RWPE2 (cell line): Measurements from ENCODE around the gene IL1RAPL1.

Source experiments
- ATAC-seq: fragments of 200-7000 bp; cut with Tn5 transposase; 3 replicates; pipeline ENCODE4 v1.9.1; 2021; ENCODE audit warnings: low read depth
- DNase-seq: peaks from one replicate; pipeline ENCODE4 v3.0.0-alpha.2; 2020; ENCODE audit warnings: low spot score
- H3K27ac ChIP-seq: fragments of 450-650 bp; 2 replicates; pipeline ENCODE4 v1.5.1; 2017; ENCODE audit warnings: mild to moderate bottlenecking; ENCODE audit not compliant: poor library complexity, severe bottlenecking
- H3K27me3 ChIP-seq: fragments of 250-450 bp; sonication (Bioruptor Pico); 2 replicates; pipeline ENCODE4 v1.5.1; 2021; ENCODE audit warnings: mild to moderate bottlenecking, moderate library complexity; ENCODE audit not compliant: insufficient read depth, poor library complexity, severe bottlenecking
- H3K36me3 ChIP-seq: fragments of 250-450 bp; sonication (Bioruptor Pico); 2 replicates; pipeline ENCODE4 v1.5.1; 2020; ENCODE audit warnings: low read depth, mild to moderate bottlenecking, moderate library complexity
- H3K4me1 ChIP-seq: fragments of 250-450 bp; sonication (Bioruptor Pico); 2 replicates; pipeline ENCODE4 v1.5.1; 2021; ENCODE audit warnings: mild to moderate bottlenecking, moderate library complexity; ENCODE audit not compliant: insufficient read depth, poor library complexity, severe bottlenecking
- H3K4me3 ChIP-seq: fragments of 250-450 bp; sonication (Bioruptor Pico); 2 replicates; pipeline ENCODE4 v1.5.1; 2021; ENCODE audit warnings: mild to moderate bottlenecking, moderate library complexity; ENCODE audit not compliant: severe bottlenecking
- H3K9me3 ChIP-seq: fragments of 250-450 bp; sonication (Bioruptor Pico); 2 replicates; pipeline ENCODE4 v1.5.1; 2021; ENCODE audit warnings: mild to moderate bottlenecking, moderate library complexity; ENCODE audit not compliant: severe bottlenecking
- TF ChIP-seq, protein P1 (sequence below): fragments of 450-650 bp; IDR thresholded peaks from one replicate; pipeline ENCODE4 v1.5.1; 2017; ENCODE audit warnings: mild to moderate bottlenecking, moderate library complexity; ENCODE audit not compliant: poor library complexity, severe bottlenecking

IL1RAPL1 gene

GRCh38 chrX:29376584-29376983 lies 789.3 kb downstream of the IL1RAPL1 start:
- H3K27ac ChIP-seq: no peak overlapping the region
- no peak for ATAC-seq
- no peak for DNase-seq

DNA sequence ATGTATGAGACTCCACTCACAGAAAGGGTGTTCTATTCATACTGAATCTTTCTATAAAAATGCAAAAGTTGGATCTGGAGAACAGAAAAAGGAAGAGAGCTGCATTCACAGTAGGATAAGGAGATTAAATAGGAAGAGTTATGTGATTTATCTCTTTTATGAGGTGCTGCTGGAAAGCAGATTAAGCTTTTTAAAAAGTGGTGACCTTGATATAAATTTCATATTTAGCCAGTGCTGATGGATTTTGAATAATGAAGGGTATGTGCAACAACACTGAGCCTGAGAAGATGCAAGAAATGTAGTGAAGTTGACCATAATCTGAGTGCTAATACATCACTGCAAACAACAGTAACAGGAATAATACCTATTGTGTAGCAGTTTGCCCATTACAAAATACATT lies 795.6 kb downstream of the IL1RAPL1 start:
- DNase-seq: no peak
- H3K27ac ChIP-seq: no peak overlapping the region
- no peak for ATAC-seq
- no peaks in the 10 kb centered on the region for H3K36me3 ChIP-seq
- no peaks in the 10 kb centered on the region for H3K27me3 ChIP-seq
- H3K9me3 ChIP-seq: no peaks in the 10 kb centered on the region
- H3K4me1 ChIP-seq: no peaks in the 10 kb centered on the region
- TF ChIP-seq, protein P1, sequence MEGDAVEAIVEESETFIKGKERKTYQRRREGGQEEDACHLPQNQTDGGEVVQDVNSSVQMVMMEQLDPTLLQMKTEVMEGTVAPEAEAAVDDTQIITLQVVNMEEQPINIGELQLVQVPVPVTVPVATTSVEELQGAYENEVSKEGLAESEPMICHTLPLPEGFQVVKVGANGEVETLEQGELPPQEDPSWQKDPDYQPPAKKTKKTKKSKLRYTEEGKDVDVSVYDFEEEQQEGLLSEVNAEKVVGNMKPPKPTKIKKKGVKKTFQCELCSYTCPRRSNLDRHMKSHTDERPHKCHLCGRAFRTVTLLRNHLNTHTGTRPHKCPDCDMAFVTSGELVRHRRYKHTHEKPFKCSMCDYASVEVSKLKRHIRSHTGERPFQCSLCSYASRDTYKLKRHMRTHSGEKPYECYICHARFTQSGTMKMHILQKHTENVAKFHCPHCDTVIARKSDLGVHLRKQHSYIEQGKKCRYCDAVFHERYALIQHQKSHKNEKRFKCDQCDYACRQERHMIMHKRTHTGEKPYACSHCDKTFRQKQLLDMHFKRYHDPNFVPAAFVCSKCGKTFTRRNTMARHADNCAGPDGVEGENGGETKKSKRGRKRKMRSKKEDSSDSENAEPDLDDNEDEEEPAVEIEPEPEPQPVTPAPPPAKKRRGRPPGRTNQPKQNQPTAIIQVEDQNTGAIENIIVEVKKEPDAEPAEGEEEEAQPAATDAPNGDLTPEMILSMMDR: no peak
- no peak overlapping the region for H3K4me3 ChIP-seq

More at GRCh38 chrX:29376584-29376983, 789.3 kb downstream of the IL1RAPL1 start:
- no peaks in the 10 kb centered on the region for H3K9me3 ChIP-seq
- no peaks in the 10 kb centered on the region for H3K36me3 ChIP-seq
- H3K27me3 ChIP-seq: no peaks in the 10 kb centered on the region
- H3K4me3 ChIP-seq: no peak overlapping the region
- TF ChIP-seq, protein P1: no peak
- H3K4me1 ChIP-seq: no peaks in the 10 kb centered on the region

DNA sequence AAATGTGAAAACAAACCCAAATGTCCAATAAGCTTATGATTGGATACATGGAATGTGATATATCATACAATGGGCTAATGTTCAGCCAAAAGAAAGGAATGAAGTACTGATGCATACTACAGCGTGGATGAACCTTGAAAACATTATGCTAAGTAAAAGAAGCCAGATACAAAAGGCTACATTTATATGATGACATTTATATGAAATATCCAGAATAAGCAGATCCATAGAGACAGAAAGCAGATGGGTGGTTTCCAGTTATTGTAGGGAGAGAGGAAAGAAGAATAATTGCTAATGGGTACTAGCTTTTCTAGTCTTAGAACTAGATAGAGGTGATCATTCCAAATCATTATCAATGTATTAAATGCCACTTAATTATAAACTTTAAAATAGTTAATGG lies 801.3 kb downstream of the IL1RAPL1 start:
- H3K4me3 ChIP-seq: no peak overlapping the region
- ATAC-seq: no peak
- no peaks in the 10 kb centered on the region for H3K4me1 ChIP-seq
- TF ChIP-seq, protein P1: no peak
- H3K27ac ChIP-seq: no peak overlapping the region
- DNase-seq: no peak
- H3K9me3 ChIP-seq: no peaks in the 10 kb centered on the region
- H3K36me3 ChIP-seq: no peaks in the 10 kb centered on the region
- H3K27me3 ChIP-seq: no peaks in the 10 kb centered on the region

GRCh38 chrX:29397506-29397905 lies 810.3 kb downstream of the IL1RAPL1 start:
- no peaks in the 10 kb centered on the region for H3K4me1 ChIP-seq
- no peak overlapping the region for H3K4me3 ChIP-seq
- no peaks in the 10 kb centered on the region for H3K27me3 ChIP-seq
- TF ChIP-seq, protein P1: no peak
- ATAC-seq: no peak
- H3K27ac ChIP-seq: no peak overlapping the region
- no peaks in the 10 kb centered on the region for H3K9me3 ChIP-seq
- H3K36me3 ChIP-seq: no peaks in the 10 kb centered on the region
- DNase-seq: no peak

DNA sequence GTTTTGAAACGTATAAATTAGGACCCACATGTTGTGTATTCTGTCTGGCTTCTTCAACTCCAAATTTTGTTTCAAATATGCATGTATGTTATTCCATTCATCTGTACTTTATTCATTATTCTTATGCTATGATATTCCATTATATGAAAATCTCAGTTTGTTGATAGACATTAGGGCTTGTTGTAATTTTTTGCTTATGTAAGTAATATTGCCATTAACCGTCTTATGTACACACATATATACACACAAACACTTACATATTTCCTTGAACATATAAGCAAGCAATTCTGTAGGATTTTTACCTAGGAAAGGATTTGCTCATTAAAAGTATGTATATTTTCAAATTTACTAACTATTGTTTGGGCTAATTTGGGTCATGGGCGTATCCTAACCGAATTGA lies 820.1 kb downstream of the IL1RAPL1 start:
- ATAC-seq: no peak
- TF ChIP-seq, protein P1: no peak

More for the DNA sequence above, 820.1 kb downstream of the IL1RAPL1 start:
- Histone ChIP-seq H3K27ac (no peak overlapping the region), H3K36me3 (no peaks in the 10 kb centered on the region), H3K9me3 (no peaks in the 10 kb centered on the region), H3K27me3 (no peaks in the 10 kb centered on the region), H3K4me1 (no peaks in the 10 kb centered on the region), H3K4me3 (no peak overlapping the region)
- no peak for DNase-seq
